OCI-LY3 (cell line): ENCODE data around the gene C12orf56.
"Not testable (repeated sequence)": the region's sequence is repeated elsewhere in the genome, so short reads cannot be mapped to it uniquely, and the experiment has no call there.

ENCODE experiments used
- H2AFZ ChIP-seq: fragments of 200-600, 300-600 bp; shearing (Covaris generic); 2 replicates; pipeline ENCODE4 v1.6.0; 2014; ENCODE audit warnings: antibody characterized with exemption, low read depth, low read length
- H3K27ac ChIP-seq: fragments of 200-600, 300-600 bp; sonication (generic); 2 replicates; pipeline ENCODE4 v1.5.1; 2014; ENCODE audit warnings: mild to moderate bottlenecking, low read length, moderate library complexity, mixed read lengths
- H3K27me3 ChIP-seq: fragments of 200-600, 300-600 bp; sonication (generic); 2 replicates; pipeline ENCODE4 v1.6.1; 2014; ENCODE audit warnings: low read depth, low read length, mixed read lengths
- H3K36me3 ChIP-seq: fragments of 200-600, 300-600 bp; sonication (generic); replicated peaks from 2 replicates; pipeline ENCODE3; 2014; ENCODE audit warnings: low read depth, low read length, mixed read lengths
- H3K4me1 ChIP-seq: fragments of 300-600, 200-600 bp; sonication (generic); 2 replicates; pipeline ENCODE4 v1.6.1; 2014; ENCODE audit warnings: low read length, mixed read lengths
- H3K4me2 ChIP-seq: fragments of 200-600, 300-600 bp; sonication (generic); 2 replicates; pipeline ENCODE4 v1.6.1; 2014; ENCODE audit warnings: low read length, mixed read lengths
- H3K4me3 ChIP-seq: fragments of 300-600, 200-600 bp; sonication (generic); 2 replicates; pipeline ENCODE4 v1.5.1; 2014; ENCODE audit warnings: antibody characterized with exemption, mild to moderate bottlenecking, low read length, moderate library complexity
- H3K79me2 ChIP-seq: fragments of 300-600, 200-600 bp; shearing (Covaris generic); 2 replicates; pipeline ENCODE4 v1.6.1; 2014; ENCODE audit warnings: mild to moderate bottlenecking, low read length, mixed read lengths
- H3K9ac ChIP-seq: fragments of 300-600, 200-600 bp; shearing (Covaris generic); 2 replicates; pipeline ENCODE4 v1.6.0; 2014; ENCODE audit warnings: mild to moderate bottlenecking, low read length, moderate library complexity
- H3K9me3 ChIP-seq: fragments of 200-600, 300-600 bp; shearing (Covaris generic); 2 replicates; pipeline ENCODE4 v1.6.1; 2014; ENCODE audit warnings: low read length, mixed read lengths; ENCODE audit not compliant: insufficient read depth
- H4K20me1 ChIP-seq: fragments of 200-600, 300-600 bp; sonication (generic); 2 replicates; pipeline ENCODE4 v1.6.1; 2016; ENCODE audit warnings: low read length, mixed read lengths; ENCODE audit not compliant: insufficient read depth
- CTCF ChIP-seq: fragments of 200-600, 300-600 bp; sonication (generic); IDR thresholded peaks from 2 replicates; pipeline ENCODE4 v1.5.1; 2014; ENCODE audit warnings: antibody characterized with exemption, low read length, low read depth
- EZH2phosphoT487 ChIP-seq: fragments of 200-600 bp; shearing (Covaris generic); IDR thresholded peaks from 2 replicates; pipeline ENCODE4 v1.6.1; 2018; ENCODE audit warnings: antibody characterized with exemption, mixed run types, low read depth

C12orf56 gene

DNA sequence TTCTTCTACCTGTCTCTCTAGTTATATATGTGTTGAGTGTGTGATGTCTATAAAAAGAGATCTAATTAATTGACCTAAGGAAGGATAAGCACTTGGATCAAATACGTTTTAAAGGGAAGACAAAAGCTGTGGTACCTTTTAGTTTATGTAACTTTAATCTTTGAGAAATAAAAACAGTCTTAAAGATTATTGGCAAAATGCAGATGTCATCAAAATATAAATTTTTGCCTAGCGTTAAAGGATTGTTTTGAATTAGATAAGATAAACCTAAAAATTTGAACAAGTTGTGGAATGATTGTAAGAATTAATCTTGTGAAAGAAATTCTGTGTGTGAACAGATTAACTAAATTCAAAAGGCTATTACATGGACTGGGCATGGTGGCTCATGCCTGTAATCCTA, 42.9 kb downstream of the C12orf56 start:
- Histone ChIP-seq H3K27ac (no peak overlapping the region), H3K4me3 (no peak overlapping the region), H3K36me3 (no peaks in the 10 kb centered on the region), H2AFZ (no peak overlapping the region), H3K27me3 (no peaks in the 10 kb centered on the region), H3K4me2 (no peak overlapping the region), H3K9ac (no peak overlapping the region), H4K20me1 (no peaks in the 10 kb centered on the region), H3K4me1 (no peaks in the 10 kb centered on the region), H3K9me3 (no peaks in the 10 kb centered on the region), H3K79me2 (no peaks in the 10 kb centered on the region)
- TF ChIP-seq EZH2phosphoT487 = no peak
- TF ChIP-seq CTCF = no peak

GRCh38 chr12:64344631-64345030, 45.9 kb downstream of the C12orf56 start:
- not testable (repeated sequence) for H3K79me2 ChIP-seq, H3K9me3 ChIP-seq, H3K27ac ChIP-seq, H4K20me1 ChIP-seq, H3K4me2 ChIP-seq, H3K36me3 ChIP-seq, H3K27me3 ChIP-seq, H3K9ac ChIP-seq, H2AFZ ChIP-seq, H3K4me3 ChIP-seq, H3K4me1 ChIP-seq

DNA sequence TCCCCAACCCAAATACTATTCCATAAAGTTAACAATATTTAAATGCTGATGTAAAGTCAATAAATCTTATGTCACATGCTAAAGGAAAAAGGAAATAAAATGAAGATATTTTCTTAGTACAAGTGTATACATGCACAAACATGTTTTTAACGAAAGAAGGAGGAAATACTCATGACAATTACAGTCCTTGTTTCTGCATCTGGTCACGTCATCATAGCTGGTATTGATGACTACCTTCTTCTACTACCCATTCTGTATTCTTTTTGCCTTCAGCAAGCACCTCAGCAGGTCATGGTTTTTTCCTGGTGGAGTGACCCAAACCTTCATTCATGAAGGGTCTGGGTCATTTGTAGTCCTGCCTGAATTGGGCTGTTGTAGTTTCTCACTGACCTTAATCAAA, 50.0 kb downstream of the C12orf56 start:
- not testable (repeated sequence) for H3K27me3 ChIP-seq, H3K4me2 ChIP-seq, H3K4me1 ChIP-seq, H3K4me3 ChIP-seq, H4K20me1 ChIP-seq, H3K9me3 ChIP-seq, H3K9ac ChIP-seq, H3K79me2 ChIP-seq, H3K36me3 ChIP-seq, H2AFZ ChIP-seq, H3K27ac ChIP-seq

DNA sequence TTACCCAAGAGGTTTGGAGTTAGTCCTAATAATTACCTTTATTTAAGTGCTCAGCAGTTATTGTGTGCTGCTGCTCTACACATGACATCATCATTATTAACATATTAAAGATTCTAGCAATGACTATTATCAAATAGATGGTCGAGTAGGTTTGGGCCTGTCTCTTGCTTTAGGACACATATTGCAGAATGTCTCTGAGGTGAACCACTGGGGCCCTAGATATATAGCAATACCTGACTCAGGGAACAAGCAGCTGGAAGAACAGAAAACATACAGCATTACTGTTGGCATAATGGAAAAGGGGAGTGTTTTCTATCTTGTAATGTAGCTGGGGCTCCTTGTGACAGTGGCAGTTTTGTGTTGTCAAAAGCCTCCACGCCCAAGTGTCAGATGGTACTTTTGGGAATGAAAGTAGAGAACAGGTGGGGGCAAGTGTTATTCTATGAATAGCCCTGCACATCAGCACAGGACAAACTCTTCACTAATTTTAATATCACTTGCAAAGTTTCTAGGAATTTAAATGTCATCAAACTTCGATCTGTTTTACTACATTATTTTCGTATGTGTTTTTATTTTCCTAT, 54.6 kb downstream of the C12orf56 start:
- Histone ChIP-seq H3K27ac (no peak overlapping the region), H3K4me1 (peaks cover 11% of the 10 kb centered on the region), H3K9ac (no peak overlapping the region), H3K4me2 (no peak overlapping the region), H3K79me2 (no peaks in the 10 kb centered on the region), H2AFZ (no peak overlapping the region), H4K20me1 (no peaks in the 10 kb centered on the region), H3K4me3 (no peak overlapping the region), H3K27me3 (no peaks in the 10 kb centered on the region), H3K36me3 (no peaks in the 10 kb centered on the region), H3K9me3 (no peaks in the 10 kb centered on the region)
- no peak for TF ChIP-seq CTCF
- no peak for TF ChIP-seq EZH2phosphoT487

GRCh38 chr12:64332938-64333337, 57.6 kb downstream of the C12orf56 start:
- TF ChIP-seq EZH2phosphoT487 (no peak), CTCF (no peak)
- no peaks in the 10 kb centered on the region for H3K9me3 ChIP-seq
- H3K9ac ChIP-seq = no peak overlapping the region
- no peaks in the 10 kb centered on the region for H4K20me1 ChIP-seq
- H3K36me3 ChIP-seq = no peaks in the 10 kb centered on the region
- no peaks in the 10 kb centered on the region for H3K79me2 ChIP-seq
- no peak overlapping the region for H2AFZ ChIP-seq
- no peaks in the 10 kb centered on the region for H3K27me3 ChIP-seq
- no peak overlapping the region for H3K27ac ChIP-seq
- H3K4me3 ChIP-seq = no peak overlapping the region
- peaks cover 11% of the 10 kb centered on the region for H3K4me1 ChIP-seq
- H3K4me2 ChIP-seq = no peak overlapping the region
